HG03097 (cell line): ENCODE results near the gene ZNF746.

Experiments
- ATAC-seq: cut with Tn5 transposase; IDR thresholded peaks from one replicate; pipeline ENCODE4 v1.9.1; 2021; ENCODE audit not compliant: unreplicated experiment, low FRiP score

Gene ZNF746

GRCh38 chr7:149493366-149493765, 4.2 kb downstream of the ZNF746 start:
- ATAC-seq: no peak

GRCh38 chr7:149490083-149490760, 7.4 kb downstream of the ZNF746 start:
- no peak for ATAC-seq

GRCh38 chr7:149489391-149490024, 8.1 kb downstream of the ZNF746 start:
- ATAC-seq: no peak

- ATAC-seq: no peak
Observed at GRCh38 chr7:149479568-149479967, 18.0 kb downstream of the ZNF746 start.

DNA sequence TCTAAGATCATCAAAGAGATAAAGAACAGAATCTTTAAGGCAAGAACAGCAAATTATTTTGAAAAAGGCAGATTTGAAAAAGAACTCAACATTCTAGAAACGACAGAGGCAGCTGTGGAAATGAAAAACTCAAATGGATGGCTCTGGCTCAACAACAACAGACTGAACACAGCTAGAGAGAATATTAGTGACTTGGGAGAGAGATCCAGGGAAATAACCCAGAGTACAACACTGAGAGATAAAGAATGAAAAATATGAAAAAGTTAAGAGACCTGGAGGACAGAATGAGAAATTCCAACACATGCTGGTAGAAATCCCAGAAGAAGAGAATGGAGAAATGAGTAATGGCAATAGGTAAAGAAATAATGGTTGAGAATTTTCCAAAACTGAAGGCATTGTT, 18.9 kb downstream of the ZNF746 start:
- ATAC-seq: no peak

DNA sequence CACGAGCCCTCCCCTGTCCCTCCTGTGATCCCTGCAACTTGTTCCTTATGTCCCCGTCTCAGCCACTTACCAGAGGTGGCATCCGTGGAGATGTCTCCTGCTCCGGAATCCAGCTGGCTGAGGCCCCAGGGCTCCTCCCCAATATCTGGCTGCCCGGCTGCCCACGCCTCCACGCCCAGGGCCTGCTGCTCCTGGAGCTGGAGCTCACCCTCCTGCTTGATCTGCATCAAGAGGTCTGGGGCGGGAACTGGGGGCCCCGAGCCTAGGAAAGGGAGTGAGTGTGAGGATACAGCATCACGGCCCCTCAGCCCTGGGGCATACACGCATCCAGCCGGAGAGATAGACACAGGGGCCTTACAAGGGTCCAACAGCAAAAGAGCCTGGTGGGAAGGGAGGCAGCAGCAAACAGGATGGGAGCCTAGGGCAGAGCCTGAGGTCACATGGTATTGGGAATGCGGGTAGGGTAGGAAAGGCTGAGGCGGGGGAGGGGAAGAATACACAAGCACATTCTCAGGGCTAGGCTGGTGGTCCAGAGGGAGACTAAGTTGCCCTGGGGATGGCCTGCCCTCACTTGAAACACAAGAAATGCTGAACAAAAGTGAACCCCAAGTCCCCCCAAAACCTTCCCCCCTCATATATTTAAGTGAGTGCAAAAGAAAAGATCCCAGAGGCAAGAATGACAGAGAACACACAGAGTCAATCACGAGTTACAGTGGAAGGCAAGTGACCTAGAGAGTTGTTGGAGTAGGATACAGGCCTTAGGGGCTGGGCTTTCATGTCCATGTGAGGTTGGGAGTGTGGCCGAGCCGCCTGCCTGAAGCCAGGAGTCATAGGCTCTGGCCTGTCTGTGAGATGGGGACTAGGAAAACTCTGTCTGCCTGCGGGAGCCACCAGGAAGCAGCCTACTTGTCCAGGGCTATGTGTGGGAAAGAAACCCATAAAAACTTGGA, 19.8 kb downstream of the ZNF746 start:
- ATAC-seq: no peak

GRCh38 chr7:149476791-149477190, 20.8 kb downstream of the ZNF746 start:
- ATAC-seq: no peak

GRCh38 chr7:149475121-149476045, 22.2 kb downstream of the ZNF746 start:
- no peak for ATAC-seq

GRCh38 chr7:149474309-149475120, 23.1 kb downstream of the ZNF746 start:
- no peak for ATAC-seq

DNA sequence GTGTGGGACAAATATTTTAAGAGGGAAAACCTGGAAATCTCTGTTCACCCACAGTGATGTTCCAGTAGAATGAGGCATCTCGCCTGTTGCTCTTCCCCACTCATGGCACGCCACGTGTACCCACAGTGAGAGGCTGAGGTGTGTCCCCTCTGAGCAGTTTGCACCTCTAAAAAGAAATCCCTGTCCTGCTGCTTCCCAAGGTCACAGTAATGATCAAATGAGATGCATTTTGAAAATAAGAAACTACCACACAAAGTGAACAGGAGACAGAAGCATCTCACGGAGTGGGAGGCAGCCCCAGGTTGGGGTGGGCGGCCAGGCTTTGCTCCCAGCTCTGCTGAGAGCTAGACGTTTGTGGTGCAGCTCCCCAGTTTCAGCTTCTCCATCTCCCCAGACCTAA, 24.4 kb downstream of the ZNF746 start:
- no peak for ATAC-seq

GRCh38 chr7:149471289-149471953, 26.2 kb downstream of the ZNF746 start:
- no peak for ATAC-seq

GRCh38 chr7:149469806-149470205, 27.8 kb downstream of the ZNF746 start:
- ATAC-seq: no peak

DNA sequence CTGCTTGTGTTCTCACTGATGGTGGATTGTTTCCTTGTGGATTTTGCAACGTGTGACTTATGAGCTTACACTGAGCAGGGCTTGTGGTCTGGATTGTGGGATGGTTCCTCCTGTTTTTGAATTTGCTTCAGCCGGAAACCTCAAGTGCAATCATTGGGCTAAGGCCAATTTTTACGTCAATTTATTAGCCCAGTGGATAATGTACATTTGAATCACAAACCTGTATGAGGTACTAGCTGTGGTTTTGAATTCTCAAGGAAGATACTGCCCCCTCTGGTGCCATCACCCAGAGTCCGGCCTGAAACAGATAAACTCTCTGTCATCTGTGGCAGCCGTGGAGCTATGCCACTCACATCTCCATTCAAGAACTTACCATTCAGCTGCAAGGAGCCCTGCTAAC, 29.4 kb downstream of the ZNF746 start:
- no peak for ATAC-seq

GRCh38 chr7:149467321-149467859, 30.2 kb downstream of the ZNF746 start:
- ATAC-seq: no peak

GRCh38 chr7:149466364-149466763, 31.2 kb downstream of the ZNF746 start:
- no peak for ATAC-seq

GRCh38 chr7:149463500-149464161, 34.0 kb downstream of the ZNF746 start:
- no peak for ATAC-seq

GRCh38 chr7:149462101-149462520, 35.5 kb downstream of the ZNF746 start:
- ATAC-seq: no peak
